HCT116 (cell line): Measurements from ENCODE around the gene KCNC3.

ENCODE experiments used
- POLR2A ChIP-seq: IDR thresholded peaks from 2 replicates; pipeline ENCODE4 v1.7.0; 2011; ENCODE audit warnings: borderline replicate concordance; ENCODE audit not compliant: insufficient read depth, insufficient read length; ENCODE audit errors: extremely low read depth
- ZFX ChIP-seq: fragments of 450-650 bp; IDR thresholded peaks from 2 replicates; pipeline ENCODE4 v1.6.1; 2017
- TF ChIP-seq, protein P1 (sequence below): IDR thresholded peaks from 2 replicates; pipeline ENCODE4 v1.6.1; 2012; ENCODE audit warnings: low read depth

DNA sequence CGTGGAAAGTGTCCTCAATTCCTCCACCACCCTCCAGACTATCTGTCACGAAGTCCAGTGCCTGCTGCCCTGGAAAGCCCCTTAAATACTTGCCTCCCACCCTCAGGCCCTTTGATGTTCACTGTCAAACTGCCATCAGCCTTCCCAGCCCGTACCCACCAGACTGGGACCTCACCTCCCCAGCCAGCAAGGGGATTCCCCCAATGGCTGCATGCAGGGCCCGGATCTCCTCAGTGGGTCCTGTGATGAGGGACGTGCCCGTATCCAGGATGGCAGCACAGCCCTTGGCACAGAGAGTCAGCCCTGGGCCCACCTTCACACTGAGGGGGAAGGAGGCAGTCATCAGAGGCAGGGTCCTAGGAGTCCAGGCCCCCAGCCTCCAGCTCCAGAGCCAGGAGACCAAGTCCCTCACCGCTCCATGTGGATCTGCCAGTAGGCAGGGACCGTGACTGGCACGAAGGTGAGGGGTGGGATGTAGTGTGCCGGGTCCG lies 30.2 kb upstream of the KCNC3 start:
- TF ChIP-seq POLR2A (no peak), ZFX (no peak)
- TF ChIP-seq, protein P1, sequence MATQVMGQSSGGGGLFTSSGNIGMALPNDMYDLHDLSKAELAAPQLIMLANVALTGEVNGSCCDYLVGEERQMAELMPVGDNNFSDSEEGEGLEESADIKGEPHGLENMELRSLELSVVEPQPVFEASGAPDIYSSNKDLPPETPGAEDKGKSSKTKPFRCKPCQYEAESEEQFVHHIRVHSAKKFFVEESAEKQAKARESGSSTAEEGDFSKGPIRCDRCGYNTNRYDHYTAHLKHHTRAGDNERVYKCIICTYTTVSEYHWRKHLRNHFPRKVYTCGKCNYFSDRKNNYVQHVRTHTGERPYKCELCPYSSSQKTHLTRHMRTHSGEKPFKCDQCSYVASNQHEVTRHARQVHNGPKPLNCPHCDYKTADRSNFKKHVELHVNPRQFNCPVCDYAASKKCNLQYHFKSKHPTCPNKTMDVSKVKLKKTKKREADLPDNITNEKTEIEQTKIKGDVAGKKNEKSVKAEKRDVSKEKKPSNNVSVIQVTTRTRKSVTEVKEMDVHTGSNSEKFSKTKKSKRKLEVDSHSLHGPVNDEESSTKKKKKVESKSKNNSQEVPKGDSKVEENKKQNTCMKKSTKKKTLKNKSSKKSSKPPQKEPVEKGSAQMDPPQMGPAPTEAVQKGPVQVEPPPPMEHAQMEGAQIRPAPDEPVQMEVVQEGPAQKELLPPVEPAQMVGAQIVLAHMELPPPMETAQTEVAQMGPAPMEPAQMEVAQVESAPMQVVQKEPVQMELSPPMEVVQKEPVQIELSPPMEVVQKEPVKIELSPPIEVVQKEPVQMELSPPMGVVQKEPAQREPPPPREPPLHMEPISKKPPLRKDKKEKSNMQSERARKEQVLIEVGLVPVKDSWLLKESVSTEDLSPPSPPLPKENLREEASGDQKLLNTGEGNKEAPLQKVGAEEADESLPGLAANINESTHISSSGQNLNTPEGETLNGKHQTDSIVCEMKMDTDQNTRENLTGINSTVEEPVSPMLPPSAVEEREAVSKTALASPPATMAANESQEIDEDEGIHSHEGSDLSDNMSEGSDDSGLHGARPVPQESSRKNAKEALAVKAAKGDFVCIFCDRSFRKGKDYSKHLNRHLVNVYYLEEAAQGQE, result no peak
